Subcutaneous adipose tissue (tissue), 4 donors: ENCODE results near the gene RASL10A. TPM values are rescaled to one million over a fixed set of nuclear protein-coding genes. Genes with fewer than 3 reads are reported as not detected.

Experiments
- CTCF ChIP-seq: fragments of 450-650 bp; IDR thresholded peaks from one replicate; pipeline ENCODE4 v1.5.1; 2016; ENCODE audit warnings: low read depth, mild to moderate bottlenecking, control low read depth, antibody characterized with exemption, moderate library complexity
- total RNA-seq, 4 donors: library from RNA; depleted of rRNA; stranded (reverse); fragments of >200 nt; gene quantifications; one replicate each; pipeline ENCODE4 v1.1.0, GENCODE V29; 2016

The RASL10A gene
- total RNA-seq, 4 donors from 2014 or later = 0.38 to 2.2 (median 1.1) TPM

- no peak for TF ChIP-seq CTCF
Observed at GRCh38 chr22:29300467-29300806, 15.1 kb downstream of the RASL10A start.

GRCh38 chr22:29299136-29299900 is 16.2 kb downstream of the RASL10A start:
- TF ChIP-seq CTCF = no peak

- TF ChIP-seq CTCF = no peak
Observed at GRCh38 chr22:29298641-29299040, 16.9 kb downstream of the RASL10A start.

- TF ChIP-seq CTCF = no peak
Observed at GRCh38 chr22:29292379-29292778, 23.1 kb downstream of the RASL10A start.

GRCh38 chr22:29291215-29291614 is 24.3 kb downstream of the RASL10A start:
- TF ChIP-seq CTCF = no peak

- TF ChIP-seq CTCF = no peak
Observed at GRCh38 chr22:29290061-29290460, 25.4 kb downstream of the RASL10A start.

GRCh38 chr22:29288837-29289236 is 26.7 kb downstream of the RASL10A start:
- TF ChIP-seq CTCF = no peak
